Measurements from ENCODE around the gene CFAP100.

The CFAP100 gene

DNA sequence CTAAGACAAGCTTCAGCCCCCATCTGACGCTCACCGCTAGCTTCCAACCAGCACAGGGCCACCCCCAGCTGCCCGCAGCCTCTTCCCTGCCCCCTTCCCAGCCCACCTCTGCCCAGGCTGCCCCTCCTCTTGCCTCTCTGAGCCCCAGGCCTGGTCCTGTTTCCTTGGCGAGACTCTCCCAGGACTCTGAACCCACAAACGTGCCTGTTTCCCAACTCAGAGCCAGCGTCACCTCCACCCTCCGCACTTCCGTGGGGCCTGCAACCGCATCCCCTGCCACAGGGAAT lies 45.9 kb downstream of the CFAP100 start:
- no peak for DNase-seq (ENCODE audit: low read depth, low spot score)

DNA sequence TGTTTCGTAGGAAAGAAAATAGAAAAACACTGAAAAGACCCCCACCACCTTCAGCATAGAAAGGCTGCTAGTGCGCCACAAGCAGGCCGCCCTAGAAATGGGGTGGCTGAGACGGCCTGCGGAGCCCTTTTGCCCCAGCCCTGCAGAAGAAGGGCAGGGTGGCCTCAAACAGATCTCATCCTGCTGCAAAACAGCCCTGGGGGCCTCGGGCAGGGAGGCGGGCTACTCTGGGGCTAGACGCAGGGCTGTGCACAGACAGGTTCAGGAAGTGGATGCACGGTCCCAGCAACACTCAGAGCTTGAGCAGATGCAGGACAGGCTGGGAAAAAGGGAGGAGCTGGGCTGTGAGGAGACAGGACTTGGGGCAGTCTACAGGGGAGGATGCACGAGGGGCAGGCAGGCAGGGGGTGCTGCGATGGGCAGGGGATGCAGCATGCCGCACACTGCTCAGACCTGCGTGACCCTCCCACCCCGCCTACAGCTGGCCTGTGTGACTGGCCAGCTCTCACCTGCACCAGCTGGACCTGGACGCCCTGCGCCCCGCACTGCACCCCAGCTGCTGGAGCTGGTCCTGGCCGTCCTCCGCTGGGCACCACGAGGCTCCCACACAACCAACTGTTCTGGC lies 46.7 kb downstream of the CFAP100 start:
- DNase-seq (ENCODE audit: low read depth, low spot score): no peak

- no peak for DNase-seq (ENCODE audit: low read depth, low spot score)
Measured at GRCh38 chr3:126442094-126442855, 47.6 kb downstream of the CFAP100 start.

GRCh38 chr3:126442856-126443242 lies 48.1 kb downstream of the CFAP100 start:
- no peak for DNase-seq (ENCODE audit: low read depth, low spot score)

DNA sequence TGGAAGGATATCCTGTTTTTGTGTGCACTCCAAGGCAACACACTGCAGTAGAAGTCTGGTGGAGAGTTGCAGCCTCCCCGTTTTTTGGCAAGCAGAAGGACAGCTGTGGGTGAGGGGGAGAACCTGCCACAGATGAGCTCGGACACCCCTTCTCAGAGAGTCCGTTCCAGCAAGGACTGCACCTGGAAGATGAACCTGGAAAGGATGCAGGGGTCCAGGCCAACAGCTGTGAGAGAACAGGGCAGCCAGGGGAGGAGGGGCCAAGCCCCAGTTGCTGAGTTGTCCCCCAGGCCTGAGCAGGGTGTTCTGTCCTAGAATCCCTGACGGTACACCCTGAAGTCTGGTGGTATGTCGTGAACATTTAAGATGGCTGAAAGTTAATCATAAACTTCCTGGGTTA lies 50.8 kb downstream of the CFAP100 start:
- no peak for DNase-seq (ENCODE audit: low read depth, low spot score)

DNA sequence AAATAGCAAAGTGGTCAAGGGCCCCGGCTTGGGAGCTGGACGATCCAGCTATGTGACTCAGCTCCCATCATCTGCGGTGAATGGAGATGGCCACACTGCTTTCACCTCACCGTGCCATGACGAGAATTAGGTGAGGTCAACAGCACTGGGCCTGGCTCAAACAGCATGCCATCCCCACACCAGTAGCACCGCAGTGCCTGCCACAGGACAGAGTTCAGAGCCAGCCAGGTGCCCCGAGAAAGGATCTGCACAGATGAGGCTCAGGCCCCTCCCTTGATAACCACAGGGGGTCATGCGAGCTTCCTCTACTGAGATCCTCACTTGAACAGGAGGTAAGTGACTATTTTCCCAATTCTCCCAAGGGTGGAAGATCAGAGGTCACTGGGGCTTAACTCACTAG lies 51.6 kb downstream of the CFAP100 start:
- DNase-seq (ENCODE audit: low read depth, low spot score): no peak

- DNase-seq (ENCODE audit: low read depth, low spot score): no peak
Measured at GRCh38 chr3:126446791-126447190, 52.1 kb downstream of the CFAP100 start.

- no peak for DNase-seq (ENCODE audit: low read depth, low spot score)
Measured at GRCh38 chr3:126447456-126448106, 52.9 kb downstream of the CFAP100 start.

GRCh38 chr3:126448136-126448892 lies 53.6 kb downstream of the CFAP100 start:
- DNase-seq (ENCODE audit: low read depth, low spot score): no peak

DNA sequence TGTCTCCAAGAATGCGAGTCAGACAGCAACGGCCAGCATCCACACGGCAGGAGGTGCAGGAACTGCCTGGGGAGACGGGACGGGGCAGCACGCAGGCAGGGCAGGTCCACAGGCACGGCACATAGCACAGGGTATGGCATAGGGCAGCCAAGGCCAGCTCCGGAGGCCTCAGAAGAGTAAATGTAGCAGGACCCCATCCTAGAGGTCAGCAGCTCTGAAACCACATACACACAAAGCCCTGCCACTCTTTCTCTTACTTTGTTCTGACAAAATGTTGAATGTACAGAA lies 54.1 kb downstream of the CFAP100 start:
- DNase-seq (ENCODE audit: low read depth, low spot score): no peak

DNA sequence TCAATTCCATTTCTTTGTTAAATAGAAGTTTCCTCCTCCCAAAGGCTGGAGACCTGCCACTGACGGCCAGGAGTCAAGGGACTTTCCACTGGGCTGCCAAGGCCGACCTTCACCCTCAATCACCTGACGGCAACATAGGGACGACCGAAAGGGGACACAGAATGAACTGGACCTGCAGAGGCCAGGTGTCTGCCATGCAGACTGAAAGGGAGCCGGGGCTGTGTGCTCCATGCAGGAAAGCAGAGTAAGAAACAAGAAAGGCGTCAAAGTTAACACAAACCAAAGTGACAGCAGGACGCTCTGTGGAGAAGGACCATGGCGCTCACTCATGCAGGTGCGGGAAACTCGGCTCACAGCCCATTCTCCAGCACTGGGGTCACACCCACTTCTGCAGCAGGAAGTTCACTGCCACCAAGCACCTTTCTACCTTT lies 54.9 kb downstream of the CFAP100 start:
- DNase-seq (ENCODE audit: low read depth, low spot score): no peak

DNA sequence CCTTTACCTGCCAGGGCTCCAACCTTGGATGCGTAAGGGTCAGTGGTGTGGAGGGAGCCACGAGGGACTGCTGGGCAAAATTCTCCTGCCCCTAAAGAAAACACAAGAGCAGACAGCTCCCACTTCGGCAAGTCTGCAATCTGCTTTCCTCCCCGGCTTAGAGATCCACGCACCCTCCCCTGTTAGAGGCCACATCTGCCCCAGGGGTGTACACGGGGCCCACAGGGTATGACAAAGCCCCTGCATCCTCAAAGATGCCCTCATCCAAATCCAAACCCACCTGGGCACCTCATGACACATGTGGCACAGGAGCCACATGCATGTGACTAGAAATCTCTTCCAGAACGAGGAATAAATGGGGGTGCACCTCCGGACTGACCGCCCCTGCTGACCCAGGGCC lies 55.5 kb downstream of the CFAP100 start:
- DNase-seq (ENCODE audit: low read depth, low spot score): no peak

- DNase-seq (ENCODE audit: low read depth, low spot score): no peak
Measured at GRCh38 chr3:126450744-126451143, 56.0 kb downstream of the CFAP100 start.

GRCh38 chr3:126451511-126451910 lies 56.8 kb downstream of the CFAP100 start:
- no peak for DNase-seq (ENCODE audit: low read depth, low spot score)

- DNase-seq (ENCODE audit: low read depth, low spot score): no peak
Measured at GRCh38 chr3:126452213-126452612, 57.5 kb downstream of the CFAP100 start.

DNA sequence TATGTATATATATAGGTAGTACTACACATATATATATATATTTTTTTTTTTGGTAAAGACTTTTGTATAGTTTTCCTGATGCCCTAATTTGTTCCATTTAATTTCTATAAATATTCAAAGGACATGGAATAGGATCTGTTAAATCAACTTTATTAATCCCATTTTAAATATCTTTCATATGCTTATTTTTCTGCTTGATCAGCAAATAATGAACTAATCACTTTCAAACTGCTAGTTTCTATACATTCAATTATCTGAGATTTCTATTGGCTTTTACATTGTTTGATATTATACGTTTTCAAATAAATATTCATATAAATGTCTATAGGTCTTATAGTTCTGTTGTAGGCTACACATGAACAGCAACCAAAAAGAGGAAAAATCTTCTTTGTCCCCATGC lies 59.3 kb downstream of the CFAP100 start:
- no peak for DNase-seq (ENCODE audit: low read depth, low spot score)

- DNase-seq (ENCODE audit: low read depth, low spot score): no peak
Measured at GRCh38 chr3:126454437-126455198, 59.9 kb downstream of the CFAP100 start.

- no peak for DNase-seq (ENCODE audit: low read depth, low spot score)
Measured at GRCh38 chr3:126456211-126456610, 61.5 kb downstream of the CFAP100 start.

DNA sequence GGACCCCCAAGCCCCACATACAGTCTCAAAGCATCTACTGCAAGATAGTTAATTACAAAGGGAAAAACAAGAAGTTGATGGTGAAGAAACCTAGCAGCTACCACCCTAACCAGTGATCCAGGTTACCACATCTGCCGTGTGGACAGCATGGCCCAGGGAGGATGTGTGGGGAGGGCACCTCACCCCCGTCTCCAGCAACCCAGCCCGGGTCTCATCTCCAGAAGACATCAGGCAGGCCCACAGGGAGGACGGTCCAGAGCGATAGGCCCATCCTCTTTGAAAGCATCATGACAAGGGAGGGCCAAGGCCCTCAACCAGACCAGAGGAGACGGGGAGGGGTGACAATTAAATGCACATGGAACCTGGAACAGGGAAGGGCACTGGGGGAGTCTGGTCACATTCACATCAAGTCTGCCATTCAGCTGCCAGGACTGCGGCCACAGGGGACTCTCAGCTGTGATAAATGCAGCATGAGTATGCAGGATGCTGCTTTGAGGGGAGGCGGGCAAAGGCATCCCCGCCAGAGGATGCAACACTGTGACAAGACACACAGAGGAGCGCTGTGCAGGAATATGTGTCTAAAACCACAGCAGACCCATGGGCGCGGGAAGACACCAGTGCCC lies 62.2 kb downstream of the CFAP100 start:
- DNase-seq (ENCODE audit: low read depth, low spot score): no peak

GRCh38 chr3:126459111-126459762 lies 64.5 kb downstream of the CFAP100 start:
- no peak for DNase-seq (ENCODE audit: low read depth, low spot score)

DNA sequence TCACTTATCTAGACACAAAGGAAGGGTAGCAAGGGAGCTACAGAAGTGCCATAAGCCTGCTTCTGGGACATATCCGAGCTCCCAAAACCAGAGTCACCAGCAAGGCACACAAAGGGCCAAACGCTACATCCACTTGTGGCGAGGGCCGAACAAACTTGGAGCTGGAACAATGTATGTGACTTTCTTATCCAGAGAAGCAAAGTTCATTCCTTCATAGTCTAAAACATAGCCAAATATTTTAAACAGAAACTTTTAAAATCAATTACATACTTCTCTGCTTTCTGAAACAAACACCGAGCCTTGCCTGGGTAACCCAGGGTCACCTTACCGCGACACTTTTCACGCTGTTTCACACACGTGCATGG lies 65.0 kb downstream of the CFAP100 start:
- no peak for DNase-seq (ENCODE audit: low read depth, low spot score)
